OCI-LY7 (cell line): ENCODE data around the gene DENND4A. TPM values are rescaled to one million over a fixed set of nuclear protein-coding genes. Genes with fewer than 3 reads are reported as not detected.

Source experiments
- BruUV-seq: library from RNA; stranded (reverse); fragments of 400-500 nt; replicated peaks from 2 replicates; lab custom pipeline; 2021; lab: Mats Ljungman, UMichigan
- CTCF ChIA-PET: fragments of 300-600 bp; sonication (Branson Sonifier 250); formaldehyde crosslinking; loops from one replicate; lab custom pipeline; 2022; ENCODE audit warnings: antibody characterized with exemption; ENCODE audit not compliant: unreplicated experiment; lab: Charles Lee
- POLR2A ChIA-PET: fragments of 300-600 bp; sonication (Branson Sonifier 250); formaldehyde crosslinking; loops from one replicate; lab custom pipeline; 2022; ENCODE audit warnings: antibody characterized with exemption; lab: Charles Lee
- DNase-seq: peaks from one replicate; pipeline ENCODE4 v3.0.0-alpha.2; 2015; ENCODE audit warnings: low spot score
- H2AFZ ChIP-seq: fragments of 200-600 bp; sonication (generic), shearing (Covaris generic); 2 replicates; pipeline ENCODE4 v1.6.1; 2014; ENCODE audit warnings: mild to moderate bottlenecking, antibody characterized with exemption, low read length, moderate library complexity
- H3K27ac ChIP-seq: fragments of 200-600 bp; sonication (generic); 2 replicates; pipeline ENCODE4 v1.5.1; 2014; ENCODE audit warnings: mixed run types, low read depth, mild to moderate bottlenecking, moderate library complexity, low read length, inconsistent platforms; ENCODE audit not compliant: poor library complexity, severe bottlenecking
- H3K36me3 ChIP-seq: fragments of 200-600 bp; sonication (generic); 2 replicates; pipeline ENCODE4 v1.6.1; 2014; ENCODE audit warnings: mild to moderate bottlenecking, antibody characterized with exemption, low read length, moderate library complexity, mixed read lengths; ENCODE audit not compliant: insufficient read depth
- H3K4me1 ChIP-seq: fragments of 200-600 bp; sonication (generic); 2 replicates; pipeline ENCODE4 v1.5.1; 2014; ENCODE audit warnings: mild to moderate bottlenecking, low read length; ENCODE audit not compliant: insufficient read depth, poor library complexity, severe bottlenecking
- H3K4me2 ChIP-seq: fragments of 200-600 bp; sonication (generic); 2 replicates; pipeline ENCODE4 v1.6.1; 2014; ENCODE audit warnings: mild to moderate bottlenecking, low read length
- H3K4me3 ChIP-seq: fragments of 200-600 bp; sonication (generic); 2 replicates; pipeline ENCODE4 v1.5.1; 2014; ENCODE audit warnings: mild to moderate bottlenecking, low read depth, low read length; ENCODE audit not compliant: poor library complexity, severe bottlenecking
- H3K79me2 ChIP-seq: fragments of 200-600 bp; sonication (generic); 2 replicates; pipeline ENCODE4 v1.6.1; 2016; ENCODE audit warnings: low read depth, mild to moderate bottlenecking, low read length, moderate library complexity, mixed read lengths; ENCODE audit not compliant: insufficient read depth
- H3K9me2 ChIP-seq: fragments of 200-600 bp; sonication (generic); 2 replicates; pipeline ENCODE4 v1.6.1; 2016; ENCODE audit warnings: mild to moderate bottlenecking, low read length, mixed read lengths; ENCODE audit not compliant: insufficient read depth
- H3K9me3 ChIP-seq: fragments of 200-600 bp; sonication (generic); 2 replicates; pipeline ENCODE4 v1.6.1; 2014; ENCODE audit warnings: mild to moderate bottlenecking, mixed run types, low read length, mixed read lengths
- H4K20me1 ChIP-seq: fragments of 200-600 bp; sonication (generic); 2 replicates; pipeline ENCODE4 v1.6.1; 2014; ENCODE audit warnings: mild to moderate bottlenecking, antibody characterized with exemption, low read length, moderate library complexity, mixed read lengths; ENCODE audit not compliant: insufficient read depth
- EZH2phosphoT487 ChIP-seq: fragments of 200-600 bp; sonication (generic); IDR thresholded peaks from 2 replicates; pipeline ENCODE4 v1.6.1; 2018; ENCODE audit warnings: low read depth, borderline replicate concordance, mild to moderate bottlenecking, mixed run types, antibody characterized with exemption, low read length, moderate library complexity, mixed read lengths
- intact Hi-C: fragments of 100-400 bp; cut with micrococcal nuclease; formaldehyde crosslinking; loops from one replicate; pipeline ENCODE4 v1.10.0; 2022; ENCODE audit not compliant: unreplicated experiment
- total RNA-seq, 2 experiments: library from RNA; depleted of rRNA in 1 of 2; stranded (reverse); fragments of >200 nt in 1 of 2; shearing (Covaris generic) in 1 of 2; gene quantifications; 2 replicates each; pipeline ENCODE4 v1.2.3, GENCODE V29; 2014 to 2022
- TF ChIP-seq, protein P1 (sequence below): fragments of 200-600 bp; sonication (generic); conservative IDR thresholded peaks from 2 replicates; pipeline ENCODE4 v1.5.1; 2014; ENCODE audit warnings: mild to moderate bottlenecking, antibody characterized with exemption, low read length, moderate library complexity, mixed read lengths

Gene DENND4A
- total RNA-seq, 2 experiments from 2014 or later = 42.7 to 86.5 TPM

- H4K20me1 ChIP-seq = no peaks in the 10 kb centered on the region
- intact Hi-C loops = no loop called here
- no TSS peak for BruUV-seq
- no peak overlapping the region for H3K27ac ChIP-seq
- no peak for TF ChIP-seq EZH2phosphoT487
- TF ChIP-seq, protein P1, sequence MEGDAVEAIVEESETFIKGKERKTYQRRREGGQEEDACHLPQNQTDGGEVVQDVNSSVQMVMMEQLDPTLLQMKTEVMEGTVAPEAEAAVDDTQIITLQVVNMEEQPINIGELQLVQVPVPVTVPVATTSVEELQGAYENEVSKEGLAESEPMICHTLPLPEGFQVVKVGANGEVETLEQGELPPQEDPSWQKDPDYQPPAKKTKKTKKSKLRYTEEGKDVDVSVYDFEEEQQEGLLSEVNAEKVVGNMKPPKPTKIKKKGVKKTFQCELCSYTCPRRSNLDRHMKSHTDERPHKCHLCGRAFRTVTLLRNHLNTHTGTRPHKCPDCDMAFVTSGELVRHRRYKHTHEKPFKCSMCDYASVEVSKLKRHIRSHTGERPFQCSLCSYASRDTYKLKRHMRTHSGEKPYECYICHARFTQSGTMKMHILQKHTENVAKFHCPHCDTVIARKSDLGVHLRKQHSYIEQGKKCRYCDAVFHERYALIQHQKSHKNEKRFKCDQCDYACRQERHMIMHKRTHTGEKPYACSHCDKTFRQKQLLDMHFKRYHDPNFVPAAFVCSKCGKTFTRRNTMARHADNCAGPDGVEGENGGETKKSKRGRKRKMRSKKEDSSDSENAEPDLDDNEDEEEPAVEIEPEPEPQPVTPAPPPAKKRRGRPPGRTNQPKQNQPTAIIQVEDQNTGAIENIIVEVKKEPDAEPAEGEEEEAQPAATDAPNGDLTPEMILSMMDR = no peak
- CTCF ChIA-PET = no interaction called here
- no peaks in the 10 kb centered on the region for H3K36me3 ChIP-seq
- no peak for DNase-seq
- H3K4me1 ChIP-seq = peaks cover 19% of the 10 kb centered on the region
- H3K4me3 ChIP-seq = no peak overlapping the region
- H3K79me2 ChIP-seq = no peaks in the 10 kb centered on the region
- H3K9me3 ChIP-seq = no peaks in the 10 kb centered on the region
- H3K9me2 ChIP-seq = no peaks in the 10 kb centered on the region
- H3K4me2 ChIP-seq = no peak overlapping the region
- no peak overlapping the region for H2AFZ ChIP-seq
- POLR2A ChIA-PET = interaction anchor here (0.7 kb wide), 1 partner anchor 1839 kb away, joined by 5 read pairs; no protein-coding TSS in a partner anchor
Measured at GRCh38 chr15:65822316-65822715, 30.2 kb upstream of the DENND4A start.

DNA sequence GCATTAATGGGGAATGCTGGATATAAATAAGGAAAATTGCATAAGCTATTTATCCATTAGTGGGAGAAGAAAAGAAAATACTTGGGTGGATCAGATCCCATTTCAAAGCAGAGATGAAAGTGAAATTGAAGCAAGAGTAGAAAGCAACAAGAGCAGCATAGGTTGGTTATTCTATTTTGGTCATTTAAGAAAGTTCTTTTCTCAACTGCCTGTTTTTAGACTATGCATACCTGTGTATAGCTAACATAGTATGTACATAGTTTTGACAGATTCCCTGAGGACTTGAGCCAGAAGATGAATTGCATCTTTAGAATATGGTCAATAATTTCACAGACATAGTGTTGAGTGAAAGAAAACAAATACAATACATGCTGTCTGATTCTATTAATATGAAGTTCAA lies 29.0 kb upstream of the DENND4A start:
- H3K4me1 ChIP-seq = peaks cover 19% of the 10 kb centered on the region
- no peaks in the 10 kb centered on the region for H3K79me2 ChIP-seq
- DNase-seq = no peak
- H3K27ac ChIP-seq = no peak overlapping the region
- H4K20me1 ChIP-seq = no peaks in the 10 kb centered on the region
- H3K4me3 ChIP-seq = no peak overlapping the region
- POLR2A ChIA-PET = interaction anchor here (1.0 to 1.5 kb wide), 2 partner anchors 14 to 16 kb away, joined by 3 to 6 read pairs; no protein-coding TSS in a partner anchor
- BruUV-seq = no TSS peak
- intact Hi-C loops = no loop called here
- H3K9me3 ChIP-seq = no peaks in the 10 kb centered on the region
- CTCF ChIA-PET = no interaction called here
- H3K4me2 ChIP-seq = no peak overlapping the region
- H3K9me2 ChIP-seq = no peaks in the 10 kb centered on the region
- no peak overlapping the region for H2AFZ ChIP-seq
- TF ChIP-seq, protein P1 = no peak
- TF ChIP-seq EZH2phosphoT487 = no peak
- no peaks in the 10 kb centered on the region for H3K36me3 ChIP-seq

- CTCF ChIA-PET = no interaction called here
Measured at GRCh38 chr15:65819563-65819960, 27.5 kb upstream of the DENND4A start.

More at GRCh38 chr15:65819563-65819960, 27.5 kb upstream of the DENND4A start:
- H3K4me3 ChIP-seq = no peak overlapping the region
- no peaks in the 10 kb centered on the region for H3K79me2 ChIP-seq
- BruUV-seq = no TSS peak
- no peak overlapping the region for H3K27ac ChIP-seq
- intact Hi-C loops = no loop called here
- POLR2A ChIA-PET = interaction anchor here (0.8 to 1.1 kb wide), 3 partner anchors 14 to 179 kb away, joined by 3 to 5 read pairs (median 4); no protein-coding TSS in a partner anchor
- no peaks in the 10 kb centered on the region for H3K9me3 ChIP-seq
- TF ChIP-seq, protein P1 = no peak
- TF ChIP-seq EZH2phosphoT487 = no peak
- H3K4me2 ChIP-seq = 0 out of 2 replicates have a peak overlapping the region, but pooled peaks have one; percentile 37
- H3K9me2 ChIP-seq = no peaks in the 10 kb centered on the region
- no peaks in the 10 kb centered on the region for H3K36me3 ChIP-seq
- H3K4me1 ChIP-seq = peaks cover 21% of the 10 kb centered on the region
- peak overlapping the region; percentile 62; the same call in 1 of the 2 replicates for H2AFZ ChIP-seq
- no peak for DNase-seq
- no peaks in the 10 kb centered on the region for H4K20me1 ChIP-seq
